OCI-LY7 (cell line): ENCODE measurements around the gene CAMLG.

Experiments used
- EZH2phosphoT487 ChIP-seq: fragments of 200-600 bp; sonication (generic); IDR thresholded peaks from 2 replicates; pipeline ENCODE4 v1.6.1; 2018; ENCODE audit warnings: low read depth, borderline replicate concordance, mild to moderate bottlenecking, mixed run types, antibody characterized with exemption, low read length, moderate library complexity, mixed read lengths
- TF ChIP-seq, protein P1 (sequence below): fragments of 200-600 bp; sonication (generic); conservative IDR thresholded peaks from 2 replicates; pipeline ENCODE4 v1.5.1; 2014; ENCODE audit warnings: mild to moderate bottlenecking, antibody characterized with exemption, low read length, moderate library complexity, mixed read lengths

DNA sequence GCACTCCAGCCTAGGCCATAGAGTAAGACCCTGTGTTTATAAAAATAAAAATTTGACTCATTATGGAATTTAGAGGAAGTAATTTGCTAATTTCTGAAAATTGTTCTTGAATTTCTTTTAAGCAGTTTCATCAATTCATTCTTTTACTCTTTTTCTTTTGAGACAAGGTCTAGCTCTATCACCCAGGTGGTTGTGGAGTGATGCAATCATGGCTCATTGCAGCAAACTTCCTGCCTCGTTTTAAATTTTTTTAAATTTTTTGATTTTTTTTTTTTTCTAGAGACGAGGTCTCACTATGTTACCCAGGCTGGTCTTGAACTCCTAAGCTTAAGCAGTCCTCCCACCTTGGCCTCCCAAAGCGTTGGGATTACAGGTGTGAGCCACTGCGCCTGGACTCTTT lies 3.1 kb upstream of the CAMLG start:
- TF ChIP-seq, protein P1, sequence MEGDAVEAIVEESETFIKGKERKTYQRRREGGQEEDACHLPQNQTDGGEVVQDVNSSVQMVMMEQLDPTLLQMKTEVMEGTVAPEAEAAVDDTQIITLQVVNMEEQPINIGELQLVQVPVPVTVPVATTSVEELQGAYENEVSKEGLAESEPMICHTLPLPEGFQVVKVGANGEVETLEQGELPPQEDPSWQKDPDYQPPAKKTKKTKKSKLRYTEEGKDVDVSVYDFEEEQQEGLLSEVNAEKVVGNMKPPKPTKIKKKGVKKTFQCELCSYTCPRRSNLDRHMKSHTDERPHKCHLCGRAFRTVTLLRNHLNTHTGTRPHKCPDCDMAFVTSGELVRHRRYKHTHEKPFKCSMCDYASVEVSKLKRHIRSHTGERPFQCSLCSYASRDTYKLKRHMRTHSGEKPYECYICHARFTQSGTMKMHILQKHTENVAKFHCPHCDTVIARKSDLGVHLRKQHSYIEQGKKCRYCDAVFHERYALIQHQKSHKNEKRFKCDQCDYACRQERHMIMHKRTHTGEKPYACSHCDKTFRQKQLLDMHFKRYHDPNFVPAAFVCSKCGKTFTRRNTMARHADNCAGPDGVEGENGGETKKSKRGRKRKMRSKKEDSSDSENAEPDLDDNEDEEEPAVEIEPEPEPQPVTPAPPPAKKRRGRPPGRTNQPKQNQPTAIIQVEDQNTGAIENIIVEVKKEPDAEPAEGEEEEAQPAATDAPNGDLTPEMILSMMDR: no peak
- no peak for TF ChIP-seq EZH2phosphoT487
